Pancreas (tissue), 10 donors: ENCODE measurements around the gene GBGT1. TPM values are rescaled to one million over a fixed set of nuclear protein-coding genes. Genes with fewer than 3 reads are reported as not detected.
A peak's percentile ranks its signal among the peaks of the same experiment; 100 is the strongest.

Experiments
- ATAC-seq, 4 donors: fragments of 200-7000 bp; cut with Tn5 transposase; one replicate each; pipeline versions ENCODE4 v1.8.0 to v1.9.1; 2020; ENCODE audit warnings: mild to moderate bottlenecking in 4 of 4, moderate library complexity in 4 of 4
- DNase-seq, 6 donors: peaks; one replicate each; pipeline ENCODE4 v3.0.0-alpha.2; 2020
- FAIRE-seq: peaks from 2 replicates; lab custom pipeline; 2012; peaks lifted over from hg19 to GRCh38; lab: Jason Lieb, UNC
- H3K27ac ChIP-seq, 4 donors: fragments of 200-600 bp; sonication (generic); 1 replicate in 3 of 4; 2 replicates in 1 of 4; pipeline versions ENCODE4 v1.5.0 to v1.8.0; 2020
- H3K27me3 ChIP-seq, 4 donors: fragments of 200-600 bp; one replicate each; pipeline ENCODE4 v1.8.0; 2021
- H3K36me3 ChIP-seq, 3 donors: fragments of 200-600 bp; sonication (generic) in 1 of 3; one replicate each; pipeline versions ENCODE4 v1.5.0 to v1.8.0; 2020 to 2021
- H3K4me1 ChIP-seq, 3 donors: fragments of 200-600 bp; one replicate each; pipeline ENCODE4 v1.8.0; 2021
- H3K4me3 ChIP-seq, 4 donors: fragments of 200-600 bp; sonication (generic) in 2 of 4; one replicate each; pipeline versions ENCODE4 v1.5.0 to v1.8.0; 2020 to 2021
- H3K9me3 ChIP-seq, 4 donors: fragments of 200-600 bp; one replicate each; pipeline ENCODE4 v1.8.0; 2021
- WGBS, 2 donors: extraction: QIAGEN DNeasy Blood & Tissue Kit; methylation state at CpG; one replicate each; pipeline ENCODE4 v1.1.7; 2013; 5-methylcytosine and 5-hydroxymethylcytosine counted together
- intact Hi-C, 3 donors: fragments of 100-400 bp; cut with DNase I; formaldehyde crosslinking; loops; one replicate each; pipeline versions ENCODE4 v1.11.1 to v1.14.2; 2022
- polyA plus RNA-seq, 2 donors: library from polyadenylated mRNA; stranded (reverse); fragments of 200-250 nt; gene quantifications; one replicate each; pipeline ENCODE4 v1.2.3, GENCODE V29; 2013
- total RNA-seq, 6 donors: library from RNA; stranded (reverse); fragmentation: NEBNext Ultra II Directional in 4 of 6; extraction: Animal tissue kit (Norgen Biotek cat#: 25700) in 4 of 6; gene quantifications; one replicate each; pipeline versions ENCODE4 v1.2.1 to v1.2.4, GENCODE V29; 2021 to 2023
- TF ChIP-seq, protein P1 (sequence below), 4 donors: fragments of 200-600 bp; sonication (generic) in 3 of 4; IDR thresholded peaks; one replicate each; pipeline versions ENCODE4 v1.5.0 to v1.8.0; 2021; ENCODE audit warnings: antibody characterized with exemption in 4 of 4
- donor health status: healthy with polysubstance abuse.
- donor health status: DM: no; HTN: no; CAD: no; lungs with moderate emphysema.
- donor health status: DM: no; HTN: no; CAD: no.
- donor health status: control.
- donor health status: control.
- donor health status: Bipolar disorder and iron deficiency.
- donor health status: DM: yes; HTN: yes; CAD: no.
- donor health status: DM: no; HTN: no; CAD: no.
- donor health status: DM: no; HTN: no; CAD: no.
- donor health status: DM: yes; HTN: yes; CAD: no.

The GBGT1 gene
- total and polyA plus RNA-seq, 8 donors = 1.5 to 11.9 (median 4.0) TPM

DNA sequence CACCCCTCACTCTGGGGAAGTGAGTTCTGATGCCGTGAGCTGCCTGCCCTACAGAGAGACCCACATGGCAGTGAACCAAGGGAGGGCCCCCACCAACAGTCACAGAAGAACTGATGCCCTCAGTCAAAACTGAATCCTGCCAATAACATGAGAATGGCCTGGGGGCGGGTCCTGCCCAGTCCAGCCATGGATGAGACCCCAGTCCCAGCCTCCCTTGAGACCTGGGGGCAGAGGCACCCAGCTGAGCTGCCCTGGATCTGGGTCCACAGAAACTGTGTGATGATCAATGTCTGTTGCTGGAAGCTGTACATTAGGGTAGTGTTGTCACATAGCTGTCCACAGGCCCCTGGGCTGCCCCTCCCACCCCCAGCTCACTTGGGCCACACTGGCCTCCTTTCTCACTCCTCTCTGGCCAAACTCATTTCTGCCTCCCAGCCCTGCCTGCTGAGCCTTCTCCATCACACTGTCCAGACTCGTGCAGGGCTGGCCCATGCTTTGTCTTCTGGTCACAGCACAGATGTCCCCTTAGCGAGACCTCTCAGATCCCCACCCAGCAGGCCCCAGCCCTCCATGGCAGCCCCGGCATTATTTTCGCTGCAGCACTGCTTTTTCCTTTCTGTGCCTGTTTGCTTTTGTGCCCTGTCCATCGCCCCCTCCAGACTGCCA lies 16.8 kb downstream of the GBGT1 start:
- intact Hi-C loops = loop anchor here in 1 of 3 donors (5.0 kb wide), 1 partner anchor 105 kb away; no protein-coding TSS in a partner anchor
- TF ChIP-seq, protein P1, sequence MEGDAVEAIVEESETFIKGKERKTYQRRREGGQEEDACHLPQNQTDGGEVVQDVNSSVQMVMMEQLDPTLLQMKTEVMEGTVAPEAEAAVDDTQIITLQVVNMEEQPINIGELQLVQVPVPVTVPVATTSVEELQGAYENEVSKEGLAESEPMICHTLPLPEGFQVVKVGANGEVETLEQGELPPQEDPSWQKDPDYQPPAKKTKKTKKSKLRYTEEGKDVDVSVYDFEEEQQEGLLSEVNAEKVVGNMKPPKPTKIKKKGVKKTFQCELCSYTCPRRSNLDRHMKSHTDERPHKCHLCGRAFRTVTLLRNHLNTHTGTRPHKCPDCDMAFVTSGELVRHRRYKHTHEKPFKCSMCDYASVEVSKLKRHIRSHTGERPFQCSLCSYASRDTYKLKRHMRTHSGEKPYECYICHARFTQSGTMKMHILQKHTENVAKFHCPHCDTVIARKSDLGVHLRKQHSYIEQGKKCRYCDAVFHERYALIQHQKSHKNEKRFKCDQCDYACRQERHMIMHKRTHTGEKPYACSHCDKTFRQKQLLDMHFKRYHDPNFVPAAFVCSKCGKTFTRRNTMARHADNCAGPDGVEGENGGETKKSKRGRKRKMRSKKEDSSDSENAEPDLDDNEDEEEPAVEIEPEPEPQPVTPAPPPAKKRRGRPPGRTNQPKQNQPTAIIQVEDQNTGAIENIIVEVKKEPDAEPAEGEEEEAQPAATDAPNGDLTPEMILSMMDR (IDR thresholded peaks at IDR 0.05) = no peak
- H3K4me1 ChIP-seq = peaks cover 6 to 32% (median 8%) of the 10 kb centered on the region in 3 donors
- no peaks in the 10 kb centered on the region for H3K36me3 ChIP-seq
- no peaks in the 10 kb centered on the region for H3K9me3 ChIP-seq
- FAIRE-seq (no peak), ATAC-seq (no peak), DNase-seq (peak in 2 of 6 donors; percentile 24 to 50)
- peak overlapping the region in 1 of 4 donors; percentile 84 for H3K27ac ChIP-seq
- 55 to 65% methylated on average over 7 of the region's 7 CpGs for WGBS, 2 donors
- no peaks in the 10 kb centered on the region for H3K27me3 ChIP-seq
- peak overlapping the region in 2 of 4 donors; percentile 65 to 87 for H3K4me3 ChIP-seq

DNA sequence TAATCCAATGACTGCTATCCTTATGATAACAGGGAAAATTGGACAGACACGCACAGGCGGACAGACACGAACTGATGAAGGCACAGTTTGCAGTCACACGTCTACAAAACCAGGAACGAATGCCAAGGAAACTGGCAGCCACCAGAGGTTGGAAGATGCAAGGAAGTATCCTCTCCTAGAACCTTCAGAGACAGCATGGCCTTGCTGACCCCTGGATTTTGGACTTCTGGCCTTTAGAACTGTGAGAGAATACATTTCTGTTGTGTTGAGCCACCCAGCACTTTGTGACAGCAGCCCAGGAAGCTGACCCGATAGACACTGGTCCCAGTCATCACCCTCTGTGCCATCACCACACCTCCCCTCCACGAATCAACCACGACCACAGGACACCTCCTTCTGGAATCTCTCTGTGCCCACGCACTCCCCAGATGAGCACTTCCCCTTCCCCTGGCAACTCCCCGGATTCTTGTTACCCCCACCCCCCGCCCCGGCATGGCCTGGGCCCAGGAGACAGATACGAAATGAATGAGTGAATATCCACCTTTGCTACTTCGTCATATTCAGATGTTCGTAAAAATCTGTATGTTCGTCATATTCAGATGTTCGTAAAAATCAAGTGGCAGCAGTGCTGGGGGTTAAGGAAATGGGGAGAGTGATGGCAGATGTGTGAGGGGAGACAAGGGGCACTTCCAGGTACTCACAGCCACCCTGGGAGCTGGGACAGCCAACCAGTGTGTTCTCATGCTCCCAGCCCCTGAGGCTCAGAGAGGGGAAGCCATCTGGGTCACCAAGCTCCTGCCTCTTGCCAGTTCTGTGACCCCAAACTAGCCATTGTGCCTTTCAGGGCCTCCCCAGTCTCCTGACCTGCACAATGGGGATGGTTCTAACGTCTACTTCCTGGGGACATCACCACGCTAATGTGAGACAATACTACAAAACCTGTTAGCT lies 18.5 kb downstream of the GBGT1 start:
- FAIRE-seq = no peak
- Histone ChIP-seq H3K9me3 (no peaks in the 10 kb centered on the region), H3K27me3 (no peaks in the 10 kb centered on the region), H3K4me3 (no peak overlapping the region), H3K27ac (no peak overlapping the region), H3K36me3 (no peaks in the 10 kb centered on the region), H3K4me1 (peaks cover 6 to 36% (median 8%) of the 10 kb centered on the region in 3 donors)
- intact Hi-C loops = loop anchor here in 2 of 3 donors (2.0 to 5.0 kb wide), 3 partner anchors 38 to 103 kb away; no protein-coding TSS in a partner anchor
- peak in 1 of 6 donors; percentile 21 for DNase-seq
- TF ChIP-seq, protein P1 (IDR thresholded peaks at IDR 0.05) = no peak
- no peak for ATAC-seq
- 77 to 78% methylated on average over 19 of the region's 19 CpGs for WGBS, 2 donors

DNA sequence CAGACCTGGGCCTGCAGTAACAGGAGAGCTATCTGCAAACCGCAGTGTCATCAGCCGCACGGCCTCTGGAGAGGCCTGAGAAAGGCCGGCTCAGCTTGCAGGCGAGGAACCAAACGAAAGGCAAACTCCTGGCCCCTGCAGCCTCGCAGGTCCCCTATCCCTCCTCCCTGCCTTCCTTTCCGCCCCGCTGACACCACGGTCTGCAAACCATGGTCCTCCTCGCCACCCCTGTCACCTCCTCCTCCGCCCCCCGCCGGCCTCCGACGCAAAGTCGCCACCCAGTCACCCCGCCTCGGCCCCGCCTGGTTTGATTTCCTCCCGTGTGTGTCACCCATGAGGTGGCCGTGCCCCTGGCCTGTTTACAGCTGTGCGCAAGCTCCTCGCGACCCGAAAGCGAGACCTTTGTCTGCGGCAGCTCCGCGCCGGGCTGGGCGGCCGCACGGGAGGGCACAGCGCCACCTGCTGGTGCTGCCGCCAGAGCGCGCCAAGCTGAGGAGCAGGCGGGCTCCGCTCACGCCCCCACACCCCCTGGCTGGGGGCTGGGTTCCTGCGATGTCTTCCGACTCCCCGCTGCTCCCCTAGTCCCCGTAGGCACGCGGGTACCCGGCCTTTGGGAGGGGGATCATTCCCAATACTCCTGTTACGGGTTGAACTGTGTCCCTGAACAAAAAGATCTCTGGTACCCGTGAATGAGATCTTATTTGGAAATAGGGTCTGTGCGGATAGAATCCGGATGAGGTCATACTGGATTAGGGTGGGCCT lies 19.4 kb downstream of the GBGT1 start:
- 9 to 10% methylated on average over 52 of the region's 52 CpGs for WGBS, 2 donors
- Histone ChIP-seq H3K4me3 (peak overlapping the region in 2 of 4 donors; percentile 23 to 27), H3K27me3 (no peaks in the 10 kb centered on the region), H3K36me3 (no peaks in the 10 kb centered on the region), H3K27ac (peak overlapping the region in 1 of 4 donors; percentile 16), H3K4me1 (peaks cover 6 to 36% (median 8%) of the 10 kb centered on the region in 3 donors), H3K9me3 (no peaks in the 10 kb centered on the region)
- intact Hi-C loops = loop anchor here in 2 of 3 donors (2.0 to 5.0 kb wide), 3 partner anchors 37 to 102 kb away; no protein-coding TSS in a partner anchor
- ATAC-seq (peak in 3 of 4 donors; percentile 30 to 53 (median 50)), DNase-seq (peak in 5 of 6 donors; percentile 68 to 92 (median 82)), FAIRE-seq (no peak)
- TF ChIP-seq, protein P1 (IDR thresholded peaks at IDR 0.05) = peak; percentile 90 to 98 (median 97)

DNA sequence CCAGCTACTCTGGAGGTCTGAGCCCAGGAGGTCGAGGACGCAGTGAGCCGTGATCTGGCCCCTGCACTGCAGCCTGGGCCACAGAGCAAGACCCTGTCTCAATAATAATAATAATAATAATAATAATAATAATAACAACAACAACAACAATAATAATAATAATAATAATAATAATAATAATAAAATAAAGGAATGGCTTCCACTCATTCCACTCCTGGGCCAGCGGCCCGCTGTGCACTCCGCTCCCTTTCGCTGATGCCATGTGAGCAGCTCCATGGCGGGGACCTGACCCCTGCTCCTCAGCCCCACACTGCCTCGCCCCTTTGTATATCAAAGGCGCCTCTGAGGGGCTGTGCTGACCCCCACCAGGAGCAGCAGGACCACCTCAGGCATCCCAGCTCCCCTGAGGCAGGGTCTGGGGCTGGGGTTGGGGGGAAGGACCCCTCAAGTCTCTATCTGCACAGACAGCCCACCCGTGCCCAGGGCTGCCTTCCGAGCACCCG lies 20.0 kb downstream of the GBGT1 start:
- Histone ChIP-seq H3K9me3 (no peaks in the 10 kb centered on the region), H3K4me1 (peaks cover 6 to 37% (median 8%) of the 10 kb centered on the region in 3 donors), H3K27ac (peak overlapping the region in 1 of 4 donors; percentile 16), H3K36me3 (no peaks in the 10 kb centered on the region), H3K4me3 (peak overlapping the region in 1 of 4 donors; percentile 27), H3K27me3 (no peaks in the 10 kb centered on the region)
- WGBS, 2 donors = 91% methylated on average over 13 of the region's 13 CpGs
- DNase-seq (peak in 1 of 6 donors; percentile 37), ATAC-seq (no peak), FAIRE-seq (no peak)
- intact Hi-C loops = loop anchor here in 2 of 3 donors (2.0 to 5.0 kb wide), 3 partner anchors 36 to 101 kb away; no protein-coding TSS in a partner anchor
- TF ChIP-seq, protein P1 (IDR thresholded peaks at IDR 0.05) = no peak
